ENCODE measurements around the gene SYNE1.

Gene SYNE1

DNA sequence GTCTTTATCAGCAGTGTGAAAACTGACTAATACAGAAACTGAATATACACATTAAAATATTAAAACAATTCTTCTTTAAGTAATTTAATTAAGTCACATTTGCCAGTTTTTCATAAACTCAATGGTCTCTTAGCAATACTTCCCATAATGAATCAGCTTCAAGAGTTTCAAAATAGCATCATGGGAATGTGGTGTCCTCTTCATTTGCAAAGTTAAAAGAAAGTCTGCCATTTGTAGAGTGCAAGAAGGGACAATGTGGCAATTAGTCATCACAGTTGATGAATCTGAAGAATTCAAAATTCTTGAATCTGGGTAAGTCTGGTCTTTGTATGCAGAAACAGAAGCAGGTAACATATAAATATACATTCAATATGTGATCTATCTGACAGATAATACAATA lies 38.7 kb downstream of the SYNE1 start:
- no peaks in the 10 kb centered on the region for H3K36me3 ChIP-seq (ENCODE audit: control insufficient read depth, insufficient read depth, low read length)
- H3K27me3 ChIP-seq (replicated peaks; ENCODE audit: control insufficient read depth, insufficient read depth, low read length, poor library complexity, severe bottlenecking), result no peaks in the 10 kb centered on the region
- DNase-seq, result no peak
- H3K4me3 ChIP-seq (ENCODE audit: insufficient read depth, low read depth, low read length, poor library complexity, severe bottlenecking), result no peak overlapping the region
- H3K27ac ChIP-seq (ENCODE audit: insufficient read depth, low read length, poor library complexity, severe bottlenecking), result no peak overlapping the region
- H3K9me3 ChIP-seq (ENCODE audit: control insufficient read depth, low read length), result no peaks in the 10 kb centered on the region
- no peaks in the 10 kb centered on the region for H3K4me1 ChIP-seq (ENCODE audit: control insufficient read depth, insufficient read depth, low read length, poor library complexity, severe bottlenecking)

DNA sequence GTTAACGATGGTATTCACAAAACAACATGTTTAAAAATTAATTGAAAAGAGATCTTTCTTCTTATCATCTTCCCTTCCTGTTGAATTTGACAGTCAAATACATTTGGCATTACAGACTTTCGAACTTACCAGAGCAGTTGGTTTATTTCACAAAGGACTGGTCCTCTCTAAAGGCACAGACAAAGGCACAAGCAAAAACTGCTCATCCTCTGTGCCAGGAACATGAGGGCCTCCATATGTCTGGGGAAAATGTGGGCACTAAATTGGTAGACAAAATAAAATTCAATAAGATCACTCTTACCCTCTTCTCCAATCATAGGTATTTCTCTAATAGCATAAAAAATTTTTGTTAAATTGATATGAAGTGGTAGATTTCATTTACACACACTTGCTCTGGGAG lies 40.4 kb downstream of the SYNE1 start:
- no peak for DNase-seq

DNA sequence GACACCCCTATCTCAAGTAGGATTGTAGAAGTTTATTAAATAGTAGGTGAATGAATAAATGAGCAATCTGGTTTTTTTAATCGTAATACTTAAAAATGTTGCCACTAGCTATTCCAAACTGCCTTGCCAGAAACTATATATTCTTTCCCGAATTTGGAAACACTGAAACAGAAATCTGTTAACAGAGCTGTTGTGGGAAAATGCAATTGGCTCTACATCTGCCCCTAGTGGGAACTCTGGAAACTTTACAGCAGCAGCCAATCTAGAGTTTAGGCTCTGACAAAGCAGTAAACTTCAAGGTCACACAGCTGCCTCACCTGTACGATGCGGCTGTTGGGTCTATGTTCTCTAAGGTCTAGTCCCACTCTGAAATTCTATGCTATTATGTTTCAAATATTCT lies 41.7 kb downstream of the SYNE1 start:
- H3K4me1 ChIP-seq (ENCODE audit: control insufficient read depth, insufficient read depth, low read length, poor library complexity, severe bottlenecking), result no peaks in the 10 kb centered on the region
- no peak overlapping the region for H3K27ac ChIP-seq (ENCODE audit: insufficient read depth, low read length, poor library complexity, severe bottlenecking)
- no peak overlapping the region for H3K4me3 ChIP-seq (ENCODE audit: insufficient read depth, low read depth, low read length, poor library complexity, severe bottlenecking)
- H3K36me3 ChIP-seq (ENCODE audit: control insufficient read depth, insufficient read depth, low read length), result no peaks in the 10 kb centered on the region
- H3K9me3 ChIP-seq (ENCODE audit: control insufficient read depth, low read length), result no peaks in the 10 kb centered on the region
- DNase-seq, result no peak
- no peaks in the 10 kb centered on the region for H3K27me3 ChIP-seq (replicated peaks; ENCODE audit: control insufficient read depth, insufficient read depth, low read length, poor library complexity, severe bottlenecking)

More for the DNA sequence above, 40.4 kb downstream of the SYNE1 start:
- H3K9me3 ChIP-seq (ENCODE audit: control insufficient read depth, low read length), result no peaks in the 10 kb centered on the region
- H3K4me1 ChIP-seq (ENCODE audit: control insufficient read depth, insufficient read depth, low read length, poor library complexity, severe bottlenecking), result no peaks in the 10 kb centered on the region
- no peak overlapping the region for H3K4me3 ChIP-seq (ENCODE audit: insufficient read depth, low read depth, low read length, poor library complexity, severe bottlenecking)
- no peaks in the 10 kb centered on the region for H3K36me3 ChIP-seq (ENCODE audit: control insufficient read depth, insufficient read depth, low read length)
- no peaks in the 10 kb centered on the region for H3K27me3 ChIP-seq (replicated peaks; ENCODE audit: control insufficient read depth, insufficient read depth, low read length, poor library complexity, severe bottlenecking)
- H3K27ac ChIP-seq (ENCODE audit: insufficient read depth, low read length, poor library complexity, severe bottlenecking), result no peak overlapping the region

DNA sequence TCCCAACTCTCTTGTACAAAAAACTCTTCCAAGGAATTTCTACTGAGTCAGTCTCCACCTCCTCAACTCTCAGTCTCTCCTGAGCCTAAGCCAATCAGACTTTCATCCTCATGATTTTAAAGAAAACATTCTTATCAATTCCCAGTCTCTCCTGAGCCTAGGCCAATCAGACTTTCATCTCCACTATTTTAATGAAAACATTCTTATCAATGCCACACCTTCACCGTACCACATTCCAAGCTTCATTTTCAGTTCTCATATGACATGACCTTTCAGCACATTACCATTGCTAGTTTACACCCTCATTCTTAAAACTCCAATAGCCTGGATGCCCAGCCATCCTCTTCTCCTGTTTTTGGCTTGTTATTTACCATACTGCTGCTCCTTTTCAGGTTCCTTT lies 42.5 kb downstream of the SYNE1 start:
- H3K4me3 ChIP-seq (ENCODE audit: insufficient read depth, low read depth, low read length, poor library complexity, severe bottlenecking), result no peak overlapping the region
- no peak for DNase-seq
- no peaks in the 10 kb centered on the region for H3K27me3 ChIP-seq (replicated peaks; ENCODE audit: control insufficient read depth, insufficient read depth, low read length, poor library complexity, severe bottlenecking)
- H3K9me3 ChIP-seq (ENCODE audit: control insufficient read depth, low read length), result no peaks in the 10 kb centered on the region
- H3K36me3 ChIP-seq (ENCODE audit: control insufficient read depth, insufficient read depth, low read length), result no peaks in the 10 kb centered on the region
- H3K4me1 ChIP-seq (ENCODE audit: control insufficient read depth, insufficient read depth, low read length, poor library complexity, severe bottlenecking), result no peaks in the 10 kb centered on the region
- H3K27ac ChIP-seq (ENCODE audit: insufficient read depth, low read length, poor library complexity, severe bottlenecking), result no peak overlapping the region

DNA sequence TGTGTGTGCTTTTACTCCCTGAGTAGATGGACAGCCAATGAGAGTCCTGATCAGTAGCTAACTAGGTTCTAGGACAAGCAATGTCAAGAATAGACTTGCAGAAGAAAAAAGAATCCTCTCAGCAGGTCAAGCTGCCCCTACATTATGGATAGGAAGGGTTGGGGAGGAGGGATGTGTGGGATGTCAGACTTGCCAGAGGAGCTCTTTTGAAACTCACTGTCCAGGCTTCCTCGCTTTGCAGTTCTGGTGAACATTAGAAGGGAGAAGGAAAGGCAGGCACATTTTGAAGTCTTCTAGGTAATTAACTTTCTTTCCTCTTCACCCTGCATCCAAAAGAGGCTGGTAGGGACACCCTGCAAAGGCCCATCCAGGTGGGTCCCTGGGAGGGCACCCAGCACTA lies 48.7 kb downstream of the SYNE1 start:
- H3K4me3 ChIP-seq (ENCODE audit: insufficient read depth, low read depth, low read length, poor library complexity, severe bottlenecking), result no peak overlapping the region
- no peak for DNase-seq
- H3K4me1 ChIP-seq (ENCODE audit: control insufficient read depth, insufficient read depth, low read length, poor library complexity, severe bottlenecking), result no peaks in the 10 kb centered on the region
- H3K27me3 ChIP-seq (replicated peaks; ENCODE audit: control insufficient read depth, insufficient read depth, low read length, poor library complexity, severe bottlenecking), result no peaks in the 10 kb centered on the region
- H3K27ac ChIP-seq (ENCODE audit: insufficient read depth, low read length, poor library complexity, severe bottlenecking), result no peak overlapping the region
- H3K36me3 ChIP-seq (ENCODE audit: control insufficient read depth, insufficient read depth, low read length), result no peaks in the 10 kb centered on the region
- H3K9me3 ChIP-seq (ENCODE audit: control insufficient read depth, low read length), result no peaks in the 10 kb centered on the region

DNA sequence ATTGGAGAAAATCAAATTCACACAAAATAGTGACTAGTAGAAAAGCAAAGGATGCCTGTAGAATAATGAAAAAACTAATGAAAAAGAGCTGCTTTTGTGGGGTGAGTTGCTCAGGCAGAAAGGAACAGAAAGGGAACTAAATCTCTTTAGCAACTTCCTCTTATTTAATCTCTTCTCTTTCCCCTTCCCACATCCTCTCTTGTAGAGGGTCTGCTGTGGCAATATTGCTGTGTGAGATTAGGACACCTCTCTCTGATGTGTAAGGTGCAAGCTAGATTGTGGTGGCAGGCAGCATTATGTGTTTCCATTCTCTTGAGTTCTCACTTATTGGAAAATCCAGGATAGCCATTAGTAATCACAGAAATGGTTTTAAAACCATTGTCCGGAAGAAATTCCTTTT lies 49.7 kb downstream of the SYNE1 start:
- no peaks in the 10 kb centered on the region for H3K27me3 ChIP-seq (replicated peaks; ENCODE audit: control insufficient read depth, insufficient read depth, low read length, poor library complexity, severe bottlenecking)
- no peaks in the 10 kb centered on the region for H3K36me3 ChIP-seq (ENCODE audit: control insufficient read depth, insufficient read depth, low read length)
- H3K27ac ChIP-seq (ENCODE audit: insufficient read depth, low read length, poor library complexity, severe bottlenecking), result no peak overlapping the region
- H3K9me3 ChIP-seq (ENCODE audit: control insufficient read depth, low read length), result no peaks in the 10 kb centered on the region
- H3K4me3 ChIP-seq (ENCODE audit: insufficient read depth, low read depth, low read length, poor library complexity, severe bottlenecking), result no peak overlapping the region
- no peaks in the 10 kb centered on the region for H3K4me1 ChIP-seq (ENCODE audit: control insufficient read depth, insufficient read depth, low read length, poor library complexity, severe bottlenecking)
- DNase-seq, result no peak

DNA sequence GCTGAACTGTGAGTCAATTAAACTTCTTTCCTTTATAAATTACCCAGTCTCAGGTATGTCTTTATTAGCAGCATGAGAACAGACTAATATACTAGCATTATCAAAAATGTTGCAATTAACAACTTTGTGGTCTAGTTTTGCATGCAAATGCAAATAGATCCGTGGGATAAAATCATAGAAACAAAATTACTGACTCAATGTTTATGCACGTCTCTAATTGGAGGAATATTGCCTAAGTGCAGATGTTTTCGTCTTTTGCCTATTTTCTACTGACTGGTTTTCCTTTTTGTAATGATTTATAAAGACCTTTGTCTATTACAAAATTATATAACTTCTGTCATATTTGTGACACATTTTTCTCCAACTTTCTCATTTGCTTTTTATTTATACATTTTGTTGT lies 51.9 kb downstream of the SYNE1 start:
- H3K9me3 ChIP-seq (ENCODE audit: control insufficient read depth, low read length), result no peaks in the 10 kb centered on the region
- no peak overlapping the region for H3K27ac ChIP-seq (ENCODE audit: insufficient read depth, low read length, poor library complexity, severe bottlenecking)
- no peak overlapping the region for H3K4me3 ChIP-seq (ENCODE audit: insufficient read depth, low read depth, low read length, poor library complexity, severe bottlenecking)
- H3K27me3 ChIP-seq (replicated peaks; ENCODE audit: control insufficient read depth, insufficient read depth, low read length, poor library complexity, severe bottlenecking), result no peaks in the 10 kb centered on the region
- no peaks in the 10 kb centered on the region for H3K36me3 ChIP-seq (ENCODE audit: control insufficient read depth, insufficient read depth, low read length)
- DNase-seq, result no peak
- no peaks in the 10 kb centered on the region for H3K4me1 ChIP-seq (ENCODE audit: control insufficient read depth, insufficient read depth, low read length, poor library complexity, severe bottlenecking)

DNA sequence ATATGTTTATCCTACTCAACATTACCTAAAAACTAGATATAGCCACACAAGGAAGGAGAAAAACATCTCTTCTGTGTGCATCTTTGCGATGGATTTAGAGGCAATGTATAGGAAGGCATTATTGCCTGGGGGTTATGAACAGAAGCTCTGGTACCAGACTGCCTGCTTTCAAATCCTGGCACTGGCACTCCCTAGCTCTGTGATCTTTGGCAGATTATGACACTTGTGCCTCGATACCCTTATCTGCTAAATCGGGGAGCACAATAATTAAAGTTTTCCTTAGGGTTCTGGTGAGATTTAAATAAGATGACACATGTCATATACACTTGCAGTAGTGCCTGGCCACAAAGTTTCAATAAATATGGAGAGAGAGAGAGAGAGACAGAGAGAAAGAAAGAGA lies 53.3 kb downstream of the SYNE1 start:
- Histone ChIP-seq H3K4me1 (ENCODE audit: control insufficient read depth, insufficient read depth, low read length, poor library complexity, severe bottlenecking) (no peaks in the 10 kb centered on the region), H3K36me3 (ENCODE audit: control insufficient read depth, insufficient read depth, low read length) (no peaks in the 10 kb centered on the region), H3K27me3 (replicated peaks; ENCODE audit: control insufficient read depth, insufficient read depth, low read length, poor library complexity, severe bottlenecking) (no peaks in the 10 kb centered on the region), H3K27ac (ENCODE audit: insufficient read depth, low read length, poor library complexity, severe bottlenecking) (no peak overlapping the region), H3K4me3 (ENCODE audit: insufficient read depth, low read depth, low read length, poor library complexity, severe bottlenecking) (no peak overlapping the region), H3K9me3 (ENCODE audit: control insufficient read depth, low read length) (no peaks in the 10 kb centered on the region)
- no peak for DNase-seq

DNA sequence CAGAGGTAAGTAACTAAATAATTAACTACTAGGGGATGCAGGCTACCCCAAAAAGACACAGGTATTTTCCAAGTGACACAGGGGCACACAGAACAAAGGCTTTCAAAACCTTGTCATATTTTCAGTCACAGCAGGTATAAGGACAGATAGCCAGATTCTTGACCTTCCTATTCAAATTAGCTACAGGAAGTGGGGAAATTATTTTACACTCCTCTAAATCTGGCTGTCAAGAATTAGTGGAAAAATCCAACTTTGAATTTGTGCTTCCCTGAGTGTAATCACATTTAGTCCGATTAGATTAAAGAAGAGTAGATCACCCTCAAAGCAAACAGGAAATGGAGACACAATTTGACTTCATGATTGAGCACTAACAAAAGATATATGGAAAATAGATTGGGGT lies 60.6 kb downstream of the SYNE1 start:
- H3K27ac ChIP-seq (ENCODE audit: insufficient read depth, low read length, poor library complexity, severe bottlenecking), result no peak overlapping the region
- no peak for DNase-seq
- no peaks in the 10 kb centered on the region for H3K9me3 ChIP-seq (ENCODE audit: control insufficient read depth, low read length)
- no peaks in the 10 kb centered on the region for H3K36me3 ChIP-seq (ENCODE audit: control insufficient read depth, insufficient read depth, low read length)
- H3K4me3 ChIP-seq (ENCODE audit: insufficient read depth, low read depth, low read length, poor library complexity, severe bottlenecking), result no peak overlapping the region
- no peaks in the 10 kb centered on the region for H3K4me1 ChIP-seq (ENCODE audit: control insufficient read depth, insufficient read depth, low read length, poor library complexity, severe bottlenecking)
- H3K27me3 ChIP-seq (replicated peaks; ENCODE audit: control insufficient read depth, insufficient read depth, low read length, poor library complexity, severe bottlenecking), result no peaks in the 10 kb centered on the region

DNA sequence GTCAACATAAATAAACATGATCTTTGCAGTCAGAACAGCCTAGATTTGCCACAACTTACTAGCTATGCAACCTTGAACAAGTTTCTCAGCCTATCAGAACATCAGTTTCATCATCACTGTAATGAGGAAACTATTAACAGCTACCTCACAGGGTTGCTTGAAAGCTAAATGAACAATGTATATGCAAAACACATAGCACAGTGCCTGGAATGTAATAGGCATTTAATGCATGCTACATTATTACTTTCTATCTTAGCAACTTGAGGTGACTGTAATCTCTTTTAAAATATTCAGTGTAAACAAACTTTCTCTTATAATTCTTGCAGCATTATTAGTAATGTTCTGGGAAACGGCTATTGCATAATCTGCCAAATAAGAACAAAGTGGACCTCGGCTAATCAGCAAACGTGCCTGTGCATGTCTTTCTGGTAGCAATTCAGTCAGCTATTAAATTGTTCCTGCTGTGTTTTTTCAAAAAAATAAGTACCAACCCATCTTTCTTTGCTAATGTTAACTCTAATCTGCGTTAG lies 61.5 kb downstream of the SYNE1 start:
- Histone ChIP-seq H3K36me3 (ENCODE audit: control insufficient read depth, insufficient read depth, low read length) (no peaks in the 10 kb centered on the region), H3K27ac (ENCODE audit: insufficient read depth, low read length, poor library complexity, severe bottlenecking) (no peak overlapping the region)
- no peak for DNase-seq

DNA sequence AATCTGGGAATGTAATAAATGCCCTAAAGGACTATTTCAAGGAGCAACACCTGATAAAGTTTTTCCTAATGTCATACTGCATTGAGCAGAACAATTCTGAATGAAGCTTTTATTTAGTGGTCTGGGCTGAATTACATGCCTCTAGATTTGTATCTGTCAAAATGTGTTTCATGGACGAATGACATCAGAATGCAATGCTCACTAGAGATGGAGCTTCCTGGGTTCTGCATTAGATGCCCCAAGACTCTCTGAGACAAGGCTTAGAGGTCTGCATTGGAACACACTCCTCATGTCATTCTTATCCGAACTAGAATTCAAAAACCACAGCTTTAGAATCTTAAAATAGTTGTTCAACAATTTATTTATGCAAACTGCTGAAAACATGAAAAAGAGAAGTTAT lies 62.0 kb downstream of the SYNE1 start:
- H3K4me3 ChIP-seq (ENCODE audit: insufficient read depth, low read depth, low read length, poor library complexity, severe bottlenecking), result no peak overlapping the region
- DNase-seq, result no peak
- no peaks in the 10 kb centered on the region for H3K36me3 ChIP-seq (ENCODE audit: control insufficient read depth, insufficient read depth, low read length)
- H3K27me3 ChIP-seq (replicated peaks; ENCODE audit: control insufficient read depth, insufficient read depth, low read length, poor library complexity, severe bottlenecking), result no peaks in the 10 kb centered on the region
- H3K9me3 ChIP-seq (ENCODE audit: control insufficient read depth, low read length), result no peaks in the 10 kb centered on the region
- H3K4me1 ChIP-seq (ENCODE audit: control insufficient read depth, insufficient read depth, low read length, poor library complexity, severe bottlenecking), result no peaks in the 10 kb centered on the region
- H3K27ac ChIP-seq (ENCODE audit: insufficient read depth, low read length, poor library complexity, severe bottlenecking), result no peak overlapping the region

More for the DNA sequence above, 61.5 kb downstream of the SYNE1 start:
- Histone ChIP-seq H3K4me1 (ENCODE audit: control insufficient read depth, insufficient read depth, low read length, poor library complexity, severe bottlenecking) (no peaks in the 10 kb centered on the region), H3K9me3 (ENCODE audit: control insufficient read depth, low read length) (no peaks in the 10 kb centered on the region), H3K27me3 (replicated peaks; ENCODE audit: control insufficient read depth, insufficient read depth, low read length, poor library complexity, severe bottlenecking) (no peaks in the 10 kb centered on the region), H3K4me3 (ENCODE audit: insufficient read depth, low read depth, low read length, poor library complexity, severe bottlenecking) (no peak overlapping the region)

All from effector memory CD4-positive, alpha-beta T cell (primary cell).